Measurements from ENCODE around the gene FAM83F.

DNA sequence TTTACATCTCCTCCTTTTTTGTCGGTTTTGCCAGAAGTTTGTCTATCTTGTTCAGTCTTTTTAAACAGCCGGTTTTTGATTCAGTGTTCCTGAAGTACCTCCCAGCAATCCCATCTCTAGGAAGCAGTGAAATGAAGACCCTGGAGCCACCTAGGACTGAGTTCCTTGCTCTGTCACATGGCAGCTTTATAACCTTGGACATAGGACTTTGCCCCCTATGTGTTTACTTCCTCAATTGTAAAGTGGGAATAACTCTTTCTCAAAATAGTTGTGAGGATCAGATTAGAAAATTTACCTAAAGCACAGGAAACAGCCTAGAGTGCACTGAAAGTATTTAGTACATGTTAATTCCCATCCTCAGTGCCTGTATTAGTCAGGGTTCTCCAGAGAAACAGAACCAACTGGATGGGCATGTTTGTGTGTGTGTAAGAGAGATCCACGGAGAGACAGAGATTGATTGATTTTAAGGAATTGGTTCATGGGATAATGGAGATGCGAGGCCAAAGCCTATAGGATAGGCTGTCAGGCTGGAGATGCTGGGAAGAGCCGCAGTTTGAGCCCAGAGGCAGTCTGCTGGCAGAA is 20.0 kb downstream of the FAM83F start:
- TF ChIP-seq, protein P1, sequence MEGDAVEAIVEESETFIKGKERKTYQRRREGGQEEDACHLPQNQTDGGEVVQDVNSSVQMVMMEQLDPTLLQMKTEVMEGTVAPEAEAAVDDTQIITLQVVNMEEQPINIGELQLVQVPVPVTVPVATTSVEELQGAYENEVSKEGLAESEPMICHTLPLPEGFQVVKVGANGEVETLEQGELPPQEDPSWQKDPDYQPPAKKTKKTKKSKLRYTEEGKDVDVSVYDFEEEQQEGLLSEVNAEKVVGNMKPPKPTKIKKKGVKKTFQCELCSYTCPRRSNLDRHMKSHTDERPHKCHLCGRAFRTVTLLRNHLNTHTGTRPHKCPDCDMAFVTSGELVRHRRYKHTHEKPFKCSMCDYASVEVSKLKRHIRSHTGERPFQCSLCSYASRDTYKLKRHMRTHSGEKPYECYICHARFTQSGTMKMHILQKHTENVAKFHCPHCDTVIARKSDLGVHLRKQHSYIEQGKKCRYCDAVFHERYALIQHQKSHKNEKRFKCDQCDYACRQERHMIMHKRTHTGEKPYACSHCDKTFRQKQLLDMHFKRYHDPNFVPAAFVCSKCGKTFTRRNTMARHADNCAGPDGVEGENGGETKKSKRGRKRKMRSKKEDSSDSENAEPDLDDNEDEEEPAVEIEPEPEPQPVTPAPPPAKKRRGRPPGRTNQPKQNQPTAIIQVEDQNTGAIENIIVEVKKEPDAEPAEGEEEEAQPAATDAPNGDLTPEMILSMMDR (IDR thresholded peaks at IDR 0.05): no peak
- TF ChIP-seq EZH2 (IDR thresholded peaks at IDR 0.05; ENCODE audit: borderline replicate concordance, insufficient read depth, low read depth, low read length, poor library complexity, severe bottlenecking): no peak
